ENCODE data around the gene IL17RB.
A peak's percentile ranks its signal among the peaks of the same experiment; 100 is the strongest.

The IL17RB gene

GRCh38 chr3:53888232-53888631, 41.9 kb downstream of the IL17RB start:
- H3K27me3 ChIP-seq (ENCODE audit: control insufficient read depth in 1 of 2, insufficient read depth in 1 of 2, low read length in 2 of 2), result no peaks in the 10 kb centered on the region
- H2BK12ac ChIP-seq (ENCODE audit: low read length in 2 of 2), result no peak overlapping the region
- no peak overlapping the region for H3K14ac ChIP-seq (ENCODE audit: low read length in 2 of 2)
- H2BK5ac ChIP-seq (ENCODE audit: low read depth, low read length, poor library complexity, severe bottlenecking), result no peak overlapping the region
- no peaks in the 10 kb centered on the region for H3K4me1 ChIP-seq (ENCODE audit: control insufficient read depth, insufficient read depth, low read depth, low read length)
- 100% methylated on average over 1 of the region's 1 CpG for WGBS
- H3K18ac ChIP-seq (ENCODE audit: low read depth in 1 of 2, low read length in 2 of 2), result no peak overlapping the region
- no peak overlapping the region for H3K4me2 ChIP-seq (ENCODE audit: low read length, poor library complexity, severe bottlenecking)
- no peak overlapping the region for H3K4ac ChIP-seq (ENCODE audit: low read depth in 1 of 2, low read length in 2 of 2)
- H3K9me3 ChIP-seq (ENCODE audit: control insufficient read depth, low read length), result no peaks in the 10 kb centered on the region
- H4K8ac ChIP-seq (ENCODE audit: low read length), result no peak overlapping the region
- no peak for DNase-seq
- no peak overlapping the region for H3K9ac ChIP-seq (ENCODE audit: low read length)
- no peak overlapping the region for H2BK120ac ChIP-seq (ENCODE audit: low read depth, low read length)
- H4K91ac ChIP-seq (ENCODE audit: low read length), result no peak overlapping the region
- no peak overlapping the region for H3K4me3 ChIP-seq (ENCODE audit: insufficient read depth in 1 of 2, low read depth in 1 of 2, low read length in 2 of 2)
- peaks cover 8 to 38% of the 10 kb centered on the region in 2 experiments for H3K36me3 ChIP-seq (ENCODE audit: control insufficient read depth in 1 of 2, insufficient read depth in 2 of 2, low read depth in 1 of 2, low read length in 2 of 2)
- H2AFZ ChIP-seq (ENCODE audit: low read depth, low read length), result no peak overlapping the region
- no peak overlapping the region for H3K27ac ChIP-seq (ENCODE audit: low read length, poor library complexity, severe bottlenecking)
- no peak overlapping the region for H2AK5ac ChIP-seq (ENCODE audit: low read length, severe bottlenecking)
- peaks cover 11% of the 10 kb centered on the region for H3K79me1 ChIP-seq (replicated peaks; ENCODE audit: low read length, poor library complexity, severe bottlenecking)
- H3K23ac ChIP-seq (ENCODE audit: low read length in 2 of 2), result no peak overlapping the region
- H2BK15ac ChIP-seq (ENCODE audit: low read depth, poor library complexity, severe bottlenecking), result no peak overlapping the region

- H3K36me3 ChIP-seq (ENCODE audit: control insufficient read depth in 1 of 2, insufficient read depth in 2 of 2, low read depth in 1 of 2, low read length in 2 of 2), result peaks cover 0 to 12% of the 10 kb centered on the region in 2 experiments
- H3K23ac ChIP-seq (ENCODE audit: low read length in 2 of 2), result peak overlapping the region in 1 of 2 experiments; percentile 93
- no peak overlapping the region for H4K91ac ChIP-seq (ENCODE audit: low read length)
- H3K4me3 ChIP-seq (ENCODE audit: insufficient read depth in 1 of 2, low read depth in 1 of 2, low read length in 2 of 2), result peak overlapping the region; percentile 96 to 99
- H2BK5ac ChIP-seq (ENCODE audit: low read depth, low read length, poor library complexity, severe bottlenecking), result no peak overlapping the region
- H3K9ac ChIP-seq (ENCODE audit: low read length), result peak overlapping the region; percentile 99
- no peak overlapping the region for H2BK12ac ChIP-seq (ENCODE audit: low read length in 2 of 2)
- H3K27me3 ChIP-seq (ENCODE audit: control insufficient read depth in 1 of 2, insufficient read depth in 1 of 2, low read length in 2 of 2), result peaks cover 2 to 4% of the 10 kb centered on the region in 2 experiments
- H3K79me1 ChIP-seq (replicated peaks; ENCODE audit: low read length, poor library complexity, severe bottlenecking), result peaks cover 10% of the 10 kb centered on the region
- H3K4me2 ChIP-seq (ENCODE audit: low read length, poor library complexity, severe bottlenecking), result peak overlapping the region; percentile 82
- peak overlapping the region; percentile 3 for H3K27ac ChIP-seq (ENCODE audit: low read length, poor library complexity, severe bottlenecking)
- H2BK120ac ChIP-seq (ENCODE audit: low read depth, low read length), result no peak overlapping the region
- H3K4ac ChIP-seq (ENCODE audit: low read depth in 1 of 2, low read length in 2 of 2), result peak overlapping the region; percentile 46 to 89
- peak overlapping the region; percentile 6 to 73 for H3K18ac ChIP-seq (ENCODE audit: low read depth in 1 of 2, low read length in 2 of 2)
- WGBS, result 5% methylated on average over 21 of the region's 21 CpGs
- peak overlapping the region in 1 of 2 experiments; percentile 56 for H3K14ac ChIP-seq (ENCODE audit: low read length in 2 of 2)
- no peak overlapping the region for H2BK15ac ChIP-seq (ENCODE audit: low read depth, poor library complexity, severe bottlenecking)
- DNase-seq, result peak; percentile 65
- H2AFZ ChIP-seq (ENCODE audit: low read depth, low read length), result peak overlapping the region; percentile 73
- no peak overlapping the region for H2AK5ac ChIP-seq (ENCODE audit: low read length, severe bottlenecking)
- H3K4me1 ChIP-seq (ENCODE audit: control insufficient read depth, insufficient read depth, low read depth, low read length), result no peaks in the 10 kb centered on the region
- H4K8ac ChIP-seq (ENCODE audit: low read length), result no peak overlapping the region
- no peaks in the 10 kb centered on the region for H3K9me3 ChIP-seq (ENCODE audit: control insufficient read depth, low read length)
Measured at GRCh38 chr3:53890726-53891475, 44.5 kb downstream of the IL17RB start.

- H3K27ac ChIP-seq (ENCODE audit: low read length, poor library complexity, severe bottlenecking), result peak within 1 kb of the TSS; percentile 84
- peak within 1 kb of the TSS; percentile 50 for H2BK120ac ChIP-seq (ENCODE audit: low read depth, low read length)
- H2BK12ac ChIP-seq (ENCODE audit: low read length in 2 of 2), result peak within 1 kb of the TSS in 1 of 2 experiments; percentile 80
- under 1% methylated on average over 65 of the region's 73 CpGs for WGBS
- no peaks in the 10 kb centered on the region for H3K9me3 ChIP-seq (ENCODE audit: control insufficient read depth, low read length)
- H3K23ac ChIP-seq (ENCODE audit: low read length in 2 of 2), result peak within 1 kb of the TSS in 1 of 2 experiments; percentile 93
- peak within 1 kb of the TSS; percentile 86 for H2BK15ac ChIP-seq (ENCODE audit: low read depth, poor library complexity, severe bottlenecking)
- H2BK5ac ChIP-seq (ENCODE audit: low read depth, low read length, poor library complexity, severe bottlenecking), result peak within 1 kb of the TSS; percentile 35
- peak within 1 kb of the TSS; percentile 73 for H2AFZ ChIP-seq (ENCODE audit: low read depth, low read length)
- peak within 1 kb of the TSS; percentile 99 for H3K9ac ChIP-seq (ENCODE audit: low read length)
- H3K14ac ChIP-seq (ENCODE audit: low read length in 2 of 2), result peak within 1 kb of the TSS in 1 of 2 experiments; percentile 56
- H4K91ac ChIP-seq (ENCODE audit: low read length), result no peak within 1 kb of the TSS
- H2AK5ac ChIP-seq (ENCODE audit: low read length, severe bottlenecking), result peak within 1 kb of the TSS; percentile 12
- peak; percentile 99 for DNase-seq
- peaks cover 0 to 9% of the 10 kb centered on the region in 2 experiments for H3K36me3 ChIP-seq (ENCODE audit: control insufficient read depth in 1 of 2, insufficient read depth in 2 of 2, low read depth in 1 of 2, low read length in 2 of 2)
- peak within 1 kb of the TSS; percentile 57 for H4K8ac ChIP-seq (ENCODE audit: low read length)
- peaks cover 8% of the 10 kb centered on the region for H3K79me1 ChIP-seq (replicated peaks; ENCODE audit: low read length, poor library complexity, severe bottlenecking)
- H3K4ac ChIP-seq (ENCODE audit: low read depth in 1 of 2, low read length in 2 of 2), result peak within 1 kb of the TSS; percentile 46 to 89
- H3K4me2 ChIP-seq (ENCODE audit: low read length, poor library complexity, severe bottlenecking), result peak within 1 kb of the TSS; percentile 82
- no peaks in the 10 kb centered on the region for H3K4me1 ChIP-seq (ENCODE audit: control insufficient read depth, insufficient read depth, low read depth, low read length)
- peak within 1 kb of the TSS; percentile 96 to 99 for H3K4me3 ChIP-seq (ENCODE audit: insufficient read depth in 1 of 2, low read depth in 1 of 2, low read length in 2 of 2)
- peak within 1 kb of the TSS; percentile 6 to 73 for H3K18ac ChIP-seq (ENCODE audit: low read depth in 1 of 2, low read length in 2 of 2)
- H3K27me3 ChIP-seq (ENCODE audit: control insufficient read depth in 1 of 2, insufficient read depth in 1 of 2, low read length in 2 of 2), result peaks cover 4 to 8% of the 10 kb centered on the region in 2 experiments
Measured at GRCh38 chr3:53891497-53892285, 45.3 kb downstream of the IL17RB start, which contains the start of gene SELENOK. Gene SELENOK (minus strand): TSS chr3:53891859.

- peak overlapping the region; percentile 57 for H4K8ac ChIP-seq (ENCODE audit: low read length)
- H3K4ac ChIP-seq (ENCODE audit: low read depth in 1 of 2, low read length in 2 of 2), result peak overlapping the region; percentile 16 to 45
- peak overlapping the region; percentile 67 for H3K4me2 ChIP-seq (ENCODE audit: low read length, poor library complexity, severe bottlenecking)
- H4K91ac ChIP-seq (ENCODE audit: low read length), result no peak overlapping the region
- DNase-seq, result no peak
- no peak overlapping the region for H2BK5ac ChIP-seq (ENCODE audit: low read depth, low read length, poor library complexity, severe bottlenecking)
- no peaks in the 10 kb centered on the region for H3K9me3 ChIP-seq (ENCODE audit: control insufficient read depth, low read length)
- H3K4me3 ChIP-seq (ENCODE audit: insufficient read depth in 1 of 2, low read depth in 1 of 2, low read length in 2 of 2), result peak overlapping the region; percentile 52 to 96
- no peak overlapping the region for H2AFZ ChIP-seq (ENCODE audit: low read depth, low read length)
- H3K23ac ChIP-seq (ENCODE audit: low read length in 2 of 2), result no peak overlapping the region
- peak overlapping the region in 1 of 2 experiments; percentile 80 for H2BK12ac ChIP-seq (ENCODE audit: low read length in 2 of 2)
- no peak overlapping the region for H2BK120ac ChIP-seq (ENCODE audit: low read depth, low read length)
- peak overlapping the region; percentile 84 for H3K27ac ChIP-seq (ENCODE audit: low read length, poor library complexity, severe bottlenecking)
- H2BK15ac ChIP-seq (ENCODE audit: low read depth, poor library complexity, severe bottlenecking), result no peak overlapping the region
- peak overlapping the region; percentile 99 for H3K9ac ChIP-seq (ENCODE audit: low read length)
- no peaks in the 10 kb centered on the region for H3K4me1 ChIP-seq (ENCODE audit: control insufficient read depth, insufficient read depth, low read depth, low read length)
- H2AK5ac ChIP-seq (ENCODE audit: low read length, severe bottlenecking), result peak overlapping the region; percentile 12
- H3K36me3 ChIP-seq (ENCODE audit: control insufficient read depth in 1 of 2, insufficient read depth in 2 of 2, low read depth in 1 of 2, low read length in 2 of 2), result peaks cover 0 to 4% of the 10 kb centered on the region in 2 experiments
- peak overlapping the region in 1 of 2 experiments; percentile 18 for H3K18ac ChIP-seq (ENCODE audit: low read depth in 1 of 2, low read length in 2 of 2)
- H3K14ac ChIP-seq (ENCODE audit: low read length in 2 of 2), result no peak overlapping the region
- peaks cover 7% of the 10 kb centered on the region for H3K79me1 ChIP-seq (replicated peaks; ENCODE audit: low read length, poor library complexity, severe bottlenecking)
- 81% methylated on average over 4 of the region's 4 CpGs for WGBS
- H3K27me3 ChIP-seq (ENCODE audit: control insufficient read depth in 1 of 2, insufficient read depth in 1 of 2, low read length in 2 of 2), result peaks cover 4 to 11% of the 10 kb centered on the region in 2 experiments
Measured at GRCh38 chr3:53892286-53892637, 45.9 kb downstream of the IL17RB start.
